NOMO-1 (cell line): Measurements from ENCODE around the gene TTYH3.

Experiments used
- DNase-seq, 2 experiments: peaks; one replicate each; lab custom pipeline; 2025; ENCODE audit not compliant: unreplicated experiment in 2 of 2; lab: John Stamatoyannopoulos, UW

TTYH3 gene

DNA sequence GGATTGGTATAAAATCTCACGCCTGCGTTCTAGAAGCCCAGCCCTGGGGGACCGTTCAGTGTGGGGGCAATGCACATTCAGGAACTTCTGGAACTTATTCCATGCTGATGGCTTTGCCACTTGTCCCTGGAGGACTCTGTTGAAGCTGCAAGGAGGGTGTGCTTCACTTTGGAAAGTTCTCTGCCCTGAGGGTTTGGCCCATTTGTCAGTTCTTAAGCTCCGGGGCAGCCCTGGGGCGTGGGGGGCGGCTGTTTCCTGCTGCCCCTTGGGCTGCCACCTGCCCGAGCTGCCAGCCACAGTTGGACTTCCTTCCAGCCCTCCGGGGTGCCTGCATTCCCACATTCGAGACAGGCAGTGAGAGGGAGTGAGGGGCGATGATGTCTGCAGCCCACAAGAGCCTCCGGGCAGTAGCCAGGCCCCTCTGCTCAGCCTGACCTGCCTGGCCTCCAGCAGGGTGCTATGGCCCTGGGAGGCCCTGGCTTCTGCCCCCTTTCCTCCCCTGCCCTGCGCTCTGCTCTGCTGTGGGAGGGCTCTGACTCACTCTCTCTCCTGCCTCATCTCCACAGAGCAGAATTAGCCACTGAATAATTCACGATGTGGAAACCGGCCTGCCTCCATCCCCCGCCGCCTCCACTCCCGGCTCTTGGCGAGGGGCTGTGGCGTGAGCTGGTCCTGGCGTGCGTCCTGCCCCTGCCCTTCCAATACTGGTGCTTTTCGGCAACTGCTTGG is 1.9 kb downstream of the TTYH3 start:
- DNase-seq, result peak; percentile 67 to 77

DNA sequence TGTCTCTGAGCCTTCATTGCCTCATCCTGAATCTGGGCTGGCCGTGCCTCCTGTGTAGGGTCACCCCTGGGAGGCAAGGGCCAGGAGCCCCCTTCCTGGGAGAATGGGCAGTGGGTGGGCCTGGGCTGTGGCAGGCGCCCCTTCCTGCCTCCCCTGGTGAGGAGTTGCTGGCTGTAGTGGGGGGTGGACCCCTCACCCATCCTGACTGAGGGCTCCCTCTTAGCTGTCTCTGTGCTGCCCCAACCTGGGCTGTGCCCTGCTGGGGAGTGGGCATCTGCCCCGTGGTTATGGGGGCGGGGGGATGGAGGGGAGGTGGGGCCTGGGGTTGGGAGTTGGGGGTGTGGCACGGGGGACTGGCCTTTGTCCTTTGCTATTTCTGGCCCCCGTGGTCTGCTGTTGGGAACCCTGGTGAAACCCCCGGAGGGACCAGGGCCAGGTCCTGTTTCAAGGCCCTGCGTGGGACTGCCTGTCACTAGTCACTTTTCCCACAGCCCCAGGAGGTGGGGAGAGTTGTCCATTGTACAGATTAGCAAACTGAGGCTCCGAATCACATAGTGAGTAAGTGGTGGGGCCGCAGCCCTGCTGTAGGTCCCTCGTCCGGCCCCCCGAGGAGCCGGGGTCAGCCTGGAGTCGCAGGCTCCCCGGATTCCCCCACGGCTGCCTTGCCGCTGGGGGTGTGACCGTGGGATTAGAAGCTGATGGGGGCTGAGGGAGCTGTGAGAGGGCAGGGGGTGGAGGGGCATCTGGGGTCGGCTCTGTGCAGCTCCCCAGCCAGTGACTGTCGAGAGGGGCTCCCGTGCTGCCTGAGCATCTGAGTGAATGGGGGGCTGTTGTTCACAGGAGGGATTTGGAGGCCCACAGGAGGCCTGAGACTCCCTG is 2.7 kb downstream of the TTYH3 start:
- DNase-seq, result no peak

GRCh38 chr7:2635148-2635668 is 3.4 kb downstream of the TTYH3 start:
- no peak for DNase-seq

- DNase-seq, result no peak
Measured at GRCh38 chr7:2635810-2636701, 4.3 kb downstream of the TTYH3 start.

GRCh38 chr7:2637066-2637471 is 5.3 kb downstream of the TTYH3 start:
- DNase-seq, result no peak

GRCh38 chr7:2637505-2638223 is 5.9 kb downstream of the TTYH3 start:
- peak; percentile 76 to 94 for DNase-seq

- DNase-seq, result no peak
Measured at GRCh38 chr7:2638224-2638991, 6.6 kb downstream of the TTYH3 start.

DNA sequence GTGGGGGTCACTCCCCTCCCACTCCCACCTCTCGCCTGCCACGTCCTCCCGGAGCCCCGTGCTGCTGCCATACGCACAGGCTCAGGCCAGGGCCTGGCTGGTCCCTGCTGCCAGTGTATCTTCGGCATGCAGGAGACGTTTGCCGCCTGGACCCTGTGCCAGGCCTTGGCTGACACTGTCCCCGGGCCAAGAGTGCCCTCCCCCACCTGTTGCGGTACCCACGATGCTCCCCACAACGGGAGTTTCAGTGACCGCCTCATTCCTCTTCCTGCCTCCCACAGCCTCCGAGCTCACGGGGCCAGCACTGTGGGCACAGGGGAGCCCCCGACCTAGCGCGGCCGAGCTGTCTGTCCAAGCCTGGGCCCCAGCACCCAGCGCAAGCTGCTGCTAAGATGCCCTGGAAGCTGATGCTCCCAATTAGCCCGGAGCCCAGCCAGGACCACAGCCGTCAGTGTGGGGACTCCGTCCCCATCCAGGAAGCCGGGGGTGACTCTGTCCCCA is 7.4 kb downstream of the TTYH3 start:
- DNase-seq, result no peak

DNA sequence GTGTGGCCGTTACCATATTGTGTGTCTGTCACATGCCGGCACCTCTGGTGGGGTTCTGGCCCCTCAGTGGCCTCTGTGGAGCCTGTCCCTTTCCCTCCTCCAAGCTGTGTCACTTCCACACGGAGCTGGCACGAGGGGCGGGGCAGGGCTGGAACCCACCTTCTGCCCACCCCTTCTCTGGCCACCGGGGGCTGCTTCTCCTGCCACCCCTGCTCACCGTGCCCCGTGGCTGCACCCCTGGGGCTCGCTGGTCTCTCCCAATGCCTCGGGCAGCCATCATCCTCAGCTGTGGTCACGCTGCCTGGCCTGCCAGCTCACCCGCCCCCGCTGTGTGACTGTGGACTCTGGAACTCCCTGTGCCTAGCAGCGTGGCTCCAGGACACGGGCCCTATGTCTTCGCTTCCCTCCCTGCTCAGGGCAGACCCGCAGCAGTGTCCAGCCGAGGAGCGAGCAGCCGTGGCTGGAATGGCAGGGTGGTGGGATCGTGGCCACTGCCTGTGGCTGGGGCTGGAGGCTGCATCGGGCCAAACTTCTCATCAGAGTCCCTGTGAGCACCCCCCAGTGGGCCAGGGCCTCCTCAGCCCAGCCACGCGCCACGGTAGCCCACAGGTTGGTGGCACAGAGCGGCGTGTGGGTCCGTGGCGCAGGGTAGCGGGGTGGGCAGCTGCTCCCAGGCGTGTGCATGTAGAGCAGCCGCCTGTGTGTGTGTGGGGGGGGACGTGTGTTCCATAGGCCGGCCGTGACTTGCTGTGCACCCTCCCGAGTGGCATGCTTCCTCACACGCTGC is 8.1 kb downstream of the TTYH3 start:
- DNase-seq, result no peak

- DNase-seq, result no peak
Measured at GRCh38 chr7:2640482-2640830, 8.7 kb downstream of the TTYH3 start.

DNA sequence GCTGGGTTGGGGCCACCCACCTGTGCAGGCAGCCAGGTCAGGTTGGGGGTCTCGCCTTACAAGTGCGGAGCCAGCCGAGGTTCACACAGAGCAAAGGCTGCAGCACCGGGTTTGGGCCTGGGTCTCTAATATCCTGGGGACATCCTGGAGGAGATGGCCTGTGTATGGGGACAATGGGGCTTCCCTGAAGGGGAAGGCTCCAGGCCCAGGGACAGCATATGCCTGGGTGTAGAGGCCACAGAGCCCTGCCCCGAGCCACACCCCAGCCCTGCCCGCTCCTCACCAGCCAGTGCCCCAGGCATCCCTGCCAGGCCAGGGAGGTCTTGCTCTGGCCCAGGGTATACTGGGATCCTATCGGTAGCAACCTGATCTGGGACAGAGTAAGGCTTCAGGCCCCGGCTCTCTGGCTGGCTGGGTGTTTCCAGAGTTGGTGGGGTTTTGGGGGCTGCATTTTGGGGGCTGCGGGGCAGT is 9.1 kb downstream of the TTYH3 start:
- DNase-seq, result no peak

- DNase-seq, result peak; percentile 82
Measured at GRCh38 chr7:2641406-2642393, 9.9 kb downstream of the TTYH3 start.

- no peak for DNase-seq
Measured at GRCh38 chr7:2643386-2644219, 11.8 kb downstream of the TTYH3 start.

- no peak for DNase-seq
Measured at GRCh38 chr7:2644220-2644561, 12.4 kb downstream of the TTYH3 start.

DNA sequence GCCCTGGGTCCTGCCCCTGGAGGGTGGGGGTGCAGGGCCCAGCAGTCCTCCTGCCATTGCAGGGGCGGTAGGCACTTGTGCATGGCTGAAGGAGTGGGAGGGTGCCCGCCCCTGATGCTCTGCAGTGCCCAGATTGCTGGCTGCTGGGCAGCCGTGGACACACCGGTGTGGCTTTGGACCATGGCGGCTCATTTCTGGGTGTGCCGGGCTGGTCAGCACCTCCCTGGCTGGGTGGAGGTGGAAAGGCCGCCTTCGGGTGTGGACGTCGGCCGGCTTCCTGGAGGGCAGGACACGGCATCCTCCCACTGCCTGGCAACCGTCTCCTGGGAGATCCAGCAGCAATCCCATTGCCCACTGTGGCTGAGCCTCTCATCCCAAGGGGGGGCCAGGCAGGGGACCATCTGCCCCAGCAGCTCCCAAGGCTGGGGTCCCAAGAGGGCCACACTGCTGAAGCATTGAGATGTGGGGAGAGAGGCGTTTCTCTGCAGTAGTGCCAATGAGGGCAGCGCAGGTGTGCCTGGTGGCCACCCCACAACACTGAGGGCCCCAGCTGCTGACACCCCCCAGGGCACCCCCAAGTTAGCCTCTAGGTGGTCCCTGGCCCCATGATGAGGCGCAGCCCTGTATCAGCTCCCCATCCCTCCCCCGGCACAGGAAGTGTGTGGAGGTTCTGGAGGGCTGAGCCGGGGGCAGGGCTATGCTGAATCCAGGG is 12.9 kb downstream of the TTYH3 start:
- DNase-seq, result no peak
